ENCODE data around the gene KCNA3.

DNA sequence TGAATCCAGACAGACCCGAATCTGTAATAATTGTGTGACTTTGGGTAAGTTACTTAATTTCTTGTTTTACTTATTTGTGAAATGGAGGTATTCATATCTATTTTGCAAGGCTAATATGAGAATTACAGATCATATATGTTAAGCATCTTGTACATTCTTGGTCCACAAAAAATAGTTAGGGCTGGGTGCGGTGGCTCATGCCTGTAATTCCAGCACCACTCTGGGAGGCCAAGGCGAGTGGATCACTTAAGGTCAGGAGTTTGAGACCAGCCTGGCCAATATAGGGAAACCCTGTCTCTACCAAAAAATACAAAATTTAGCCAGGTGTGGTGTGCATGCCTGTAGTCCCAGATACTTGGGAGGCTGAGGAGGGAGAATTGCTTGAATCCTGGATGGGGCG lies 22.9 kb upstream of the KCNA3 start:
- TF ChIP-seq SMC3 (IDR thresholded peaks at IDR 0.05; ENCODE audit: low read depth, low read length), result no peak
- TF ChIP-seq FOS (IDR thresholded peaks at IDR 0.05; ENCODE audit: low read depth, low read length), result no peak
